GM18511 (cell line): Measurements from ENCODE around the gene MFAP3.
"Not testable (repeated sequence)": the region's sequence is repeated elsewhere in the genome, so short reads cannot be mapped to it uniquely, and the experiment has no call there.

Experiments
- ATAC-seq: cut with Tn5 transposase; IDR thresholded peaks from one replicate; pipeline ENCODE4 v1.9.1; 2021; ENCODE audit warnings: mild to moderate bottlenecking, moderate library complexity; ENCODE audit not compliant: unreplicated experiment

MFAP3 gene

DNA sequence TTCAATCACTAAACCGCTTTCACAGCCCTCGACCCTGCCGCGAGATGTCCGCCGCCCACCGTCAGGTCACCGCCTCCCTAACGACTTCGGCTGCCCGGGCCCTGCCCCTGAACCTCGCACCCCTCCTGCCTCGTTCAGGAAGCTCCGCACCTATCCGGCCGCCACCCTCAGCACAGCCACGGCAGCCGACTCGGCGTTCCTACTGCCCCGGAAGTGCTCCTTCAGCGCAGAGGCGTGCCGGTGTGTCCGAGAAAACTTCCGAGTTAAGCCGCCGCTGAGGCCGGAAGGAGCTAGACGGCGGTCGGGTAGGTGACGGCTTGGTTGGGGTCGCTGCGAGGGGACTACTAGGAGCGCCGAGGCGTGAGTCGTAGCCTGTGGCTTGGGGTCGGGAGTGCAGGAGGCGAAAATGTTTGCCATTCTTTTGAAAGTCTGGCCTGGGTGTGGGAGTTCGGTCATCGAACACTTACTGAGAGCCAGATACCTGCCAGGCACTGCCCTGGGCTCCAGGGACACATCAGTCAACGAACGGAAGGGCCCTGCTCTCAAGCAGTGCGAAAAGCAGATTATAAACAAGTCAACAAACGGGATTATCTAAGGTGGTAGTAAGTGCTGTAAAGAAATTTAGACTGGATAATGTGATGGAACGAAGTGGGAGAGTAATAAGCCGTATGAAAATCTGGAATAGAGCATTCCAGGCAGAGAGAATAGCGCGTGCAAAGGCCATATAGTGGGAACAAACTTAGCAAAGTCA is at the start of gene MFAP3, which contains the start of gene FAM114A2:
Gene MFAP3 (plus strand): TSS at position 261 of the 751 bp plus-strand sequence. CDS start 10,756 bp downstream, outside the sequence.
Gene FAM114A2 (minus strand): TSS at position 204 of the 751 bp plus-strand sequence. CDS start 3,957 bp downstream, outside the sequence.
- peak; percentile 98 for ATAC-seq

DNA sequence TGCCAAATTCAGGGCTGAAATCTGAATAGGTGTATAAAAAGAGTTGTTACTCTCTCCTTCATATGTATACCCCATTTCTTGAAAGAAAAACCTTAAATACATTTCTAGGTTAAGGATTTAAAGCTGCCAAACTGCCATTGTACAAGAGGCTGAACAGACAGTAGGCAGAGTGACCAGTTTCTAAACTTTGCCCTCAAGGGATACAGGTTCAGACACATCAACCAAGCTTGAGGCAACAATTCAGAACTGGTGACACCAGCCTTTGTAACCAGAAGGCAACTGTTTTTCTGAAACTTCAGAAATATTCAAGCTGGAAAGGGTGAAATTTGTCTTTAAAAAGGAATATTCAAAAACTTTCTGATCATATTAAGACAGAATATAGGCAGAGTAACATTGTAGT is 47.6 kb upstream of the MFAP3 start:
- no peak for ATAC-seq

DNA sequence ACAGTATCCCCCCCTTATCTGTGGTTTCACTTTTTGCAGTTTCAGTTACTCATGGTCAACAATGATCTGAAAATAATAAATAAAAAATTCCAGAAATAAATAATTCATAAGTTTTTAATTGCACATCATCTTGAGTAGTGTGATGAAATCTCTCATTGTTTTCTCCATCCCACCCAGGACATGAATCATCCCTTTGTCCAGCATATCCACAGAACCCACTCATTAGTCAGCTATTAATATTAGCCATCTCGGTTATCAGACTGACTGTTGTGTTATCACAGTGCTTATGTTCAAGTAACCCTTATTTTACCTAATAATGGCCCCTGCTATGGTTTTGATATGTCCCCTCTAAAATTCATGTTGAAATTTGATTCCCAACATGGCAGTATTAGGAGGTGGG is 40.8 kb upstream of the MFAP3 start:
- ATAC-seq: no peak

DNA sequence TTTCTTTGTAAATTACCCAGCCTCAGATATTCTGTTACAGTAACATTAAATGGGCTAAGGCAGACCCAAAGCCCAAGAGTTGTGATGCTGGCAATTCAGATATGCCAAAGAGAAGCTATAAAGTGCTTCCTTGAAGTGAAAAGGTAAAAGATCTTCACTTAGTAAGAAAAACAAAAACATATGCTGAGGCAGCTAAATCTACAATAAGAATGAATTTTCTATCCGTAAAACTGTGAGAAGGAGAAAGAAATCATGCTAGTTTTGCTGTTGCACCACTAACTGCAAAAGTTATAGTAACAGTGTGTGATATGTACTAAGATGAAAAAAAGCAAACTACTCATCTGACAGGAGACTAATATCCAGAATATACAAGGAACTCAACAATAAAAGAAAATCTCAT is 40.0 kb upstream of the MFAP3 start:
- ATAC-seq: no peak

DNA sequence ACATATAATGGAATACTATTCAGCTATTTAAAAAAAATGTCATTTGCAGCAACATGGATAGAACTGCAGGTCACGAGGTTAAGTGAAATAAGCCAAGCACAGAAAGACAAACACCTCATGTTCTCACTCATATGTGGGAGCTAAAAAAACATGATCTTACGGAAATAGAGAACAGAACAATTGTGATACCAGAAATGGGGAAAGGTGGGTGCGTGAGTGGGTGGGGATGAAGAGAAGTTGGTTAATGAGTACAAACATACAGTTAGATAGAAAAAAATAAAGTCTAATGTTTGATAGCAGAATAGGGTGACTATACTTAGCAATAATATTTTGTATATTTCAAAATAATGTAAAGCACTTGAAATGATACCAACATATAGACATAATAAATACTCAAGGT is 38.8 kb upstream of the MFAP3 start:
- no peak for ATAC-seq

DNA sequence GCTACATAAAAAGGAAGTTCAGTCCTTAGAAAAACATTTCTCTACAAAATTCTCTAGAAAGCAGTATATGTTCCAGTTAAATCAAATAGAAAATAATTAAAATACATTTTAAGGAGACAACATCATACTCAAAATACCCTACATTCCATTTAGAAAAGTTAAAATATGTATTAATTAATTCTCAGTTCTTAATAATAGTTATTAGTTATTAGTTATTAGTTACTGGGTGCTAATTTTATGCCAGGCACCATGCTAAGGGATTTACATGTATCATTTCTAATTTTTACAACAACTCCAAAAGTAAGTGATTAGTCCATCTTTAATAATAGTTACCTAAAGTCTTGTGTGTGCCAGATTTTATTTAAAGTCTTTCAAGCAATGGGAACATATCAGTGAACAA is 38.1 kb upstream of the MFAP3 start:
- no peak for ATAC-seq

DNA sequence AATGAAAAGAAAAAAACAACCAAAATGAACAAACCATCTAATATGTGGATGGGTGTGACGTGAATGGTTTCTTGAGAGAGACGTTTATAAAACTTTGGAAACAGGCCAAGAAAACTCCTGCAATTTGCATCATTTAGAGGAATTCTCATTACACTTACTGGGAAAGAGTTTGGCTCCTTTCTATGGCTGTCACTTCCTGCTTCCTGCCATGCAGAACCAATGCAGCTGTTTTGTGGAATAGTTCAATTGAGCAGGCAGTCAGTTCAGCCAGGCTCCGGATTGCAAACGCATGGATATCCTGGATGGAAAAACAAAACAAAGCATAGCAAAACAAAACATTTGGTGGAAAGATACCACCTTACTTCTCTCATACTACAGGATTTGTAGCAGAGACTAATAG is 36.7 kb upstream of the MFAP3 start:
- ATAC-seq: no peak

DNA sequence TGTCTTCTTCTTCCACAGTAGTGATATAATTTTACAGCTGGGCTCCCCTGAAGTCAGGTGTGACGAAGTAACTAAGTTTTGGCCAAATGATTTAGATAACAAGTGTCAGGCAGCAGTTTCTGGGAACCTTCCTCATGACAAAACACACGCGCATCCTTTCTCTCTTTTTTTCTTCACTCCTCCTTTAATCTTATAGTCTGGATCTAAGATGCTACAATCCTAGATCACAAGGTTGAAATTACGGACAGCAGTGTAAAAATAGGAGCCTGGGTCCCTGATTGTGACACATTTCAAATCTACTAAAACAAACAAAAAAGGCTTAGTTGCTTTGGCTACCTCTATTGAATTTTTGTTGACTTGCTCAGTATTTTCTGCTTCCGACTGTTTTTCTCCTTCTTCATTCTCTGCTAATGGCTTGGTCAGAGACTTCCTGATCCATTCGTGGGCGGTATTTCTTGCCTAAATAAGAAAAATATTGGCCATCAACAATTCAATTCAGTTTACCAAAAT is 36.2 kb upstream of the MFAP3 start:
- ATAC-seq: no peak

DNA sequence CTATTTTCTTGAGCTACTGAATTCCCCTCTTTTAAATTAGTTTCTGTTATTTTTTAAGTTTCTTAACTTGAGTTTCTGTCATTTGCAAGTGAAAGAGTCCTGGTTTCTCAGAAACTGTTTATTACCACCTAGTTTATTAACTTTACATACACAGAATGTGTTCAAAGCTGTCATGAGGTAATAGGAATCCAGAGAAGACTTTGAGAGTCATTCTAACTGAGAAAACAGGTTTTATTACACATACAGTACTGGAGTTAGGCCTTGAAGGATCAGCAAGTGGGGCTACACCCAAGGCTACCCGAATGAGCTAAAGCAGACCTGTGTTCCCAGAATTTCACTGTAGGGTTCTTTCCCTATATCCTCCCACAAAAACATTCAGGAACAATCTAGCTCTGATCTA is 33.1 kb upstream of the MFAP3 start:
- no peak for ATAC-seq

DNA sequence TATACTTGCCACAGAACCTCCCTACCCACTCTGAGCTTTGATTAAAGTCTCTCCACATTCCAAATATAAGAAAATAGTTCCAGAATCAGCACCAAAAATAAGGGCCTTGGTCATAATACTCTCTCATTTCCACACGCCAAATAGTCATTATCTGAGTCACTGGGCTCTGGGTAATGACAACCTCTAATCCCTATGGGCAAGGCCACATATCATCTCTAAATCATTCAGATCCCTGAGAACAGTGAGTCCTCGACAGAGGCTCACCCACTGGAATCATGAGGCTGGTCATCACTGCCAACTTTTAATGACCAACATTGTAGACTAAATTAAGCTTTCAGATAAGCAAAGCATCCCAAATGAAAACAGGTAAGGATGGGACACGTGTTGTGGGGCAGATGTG is 28.1 kb upstream of the MFAP3 start:
- ATAC-seq: no peak

DNA sequence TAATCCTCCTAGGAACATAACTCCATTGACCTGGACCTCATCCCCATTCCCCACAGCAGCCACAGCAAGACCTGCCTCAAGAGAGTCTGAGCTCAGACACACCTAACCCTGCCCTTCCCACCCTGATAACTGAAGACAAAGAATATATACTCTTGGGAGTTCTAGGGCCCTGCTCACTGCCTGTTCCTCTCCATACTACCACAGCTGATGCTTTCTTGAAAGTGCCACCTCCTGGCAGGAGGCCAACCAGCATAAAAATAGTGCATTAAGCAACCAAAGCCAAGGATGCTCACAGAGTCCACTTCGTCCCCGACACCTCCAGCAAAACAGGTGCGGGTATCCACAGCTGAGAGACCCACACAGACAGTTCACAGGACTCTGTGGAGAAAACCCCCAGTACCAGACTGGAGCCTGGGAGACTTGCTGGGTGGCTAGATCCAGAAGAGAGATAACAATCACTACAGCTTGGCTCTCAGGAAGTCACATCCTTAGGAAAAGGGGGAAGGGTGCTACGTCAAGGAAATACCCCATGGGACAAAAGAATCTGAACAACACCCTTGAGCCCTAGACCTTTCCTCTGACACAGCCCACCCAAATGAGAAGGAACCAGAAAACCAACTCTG is 23.6 kb upstream of the MFAP3 start:
- no peak for ATAC-seq

DNA sequence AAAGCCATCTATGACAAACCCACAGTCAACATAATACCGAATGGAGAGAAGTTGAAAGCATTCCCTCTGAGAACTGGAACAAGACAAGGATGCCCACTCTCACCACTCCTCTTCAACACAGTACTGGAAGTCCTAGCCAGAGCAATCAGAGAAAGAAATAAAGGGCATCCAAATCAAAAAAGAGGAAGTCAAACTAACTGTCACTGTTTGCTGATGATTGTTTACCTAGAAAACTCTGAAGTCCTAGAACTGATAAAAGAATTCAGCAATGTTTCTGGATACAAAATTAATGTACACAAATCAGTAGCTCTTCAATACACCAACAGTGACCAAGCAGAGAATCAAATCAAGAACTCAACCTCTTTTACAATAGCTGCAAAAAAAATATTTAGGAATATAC is 19.8 kb upstream of the MFAP3 start:
- not testable (repeated sequence) for ATAC-seq

DNA sequence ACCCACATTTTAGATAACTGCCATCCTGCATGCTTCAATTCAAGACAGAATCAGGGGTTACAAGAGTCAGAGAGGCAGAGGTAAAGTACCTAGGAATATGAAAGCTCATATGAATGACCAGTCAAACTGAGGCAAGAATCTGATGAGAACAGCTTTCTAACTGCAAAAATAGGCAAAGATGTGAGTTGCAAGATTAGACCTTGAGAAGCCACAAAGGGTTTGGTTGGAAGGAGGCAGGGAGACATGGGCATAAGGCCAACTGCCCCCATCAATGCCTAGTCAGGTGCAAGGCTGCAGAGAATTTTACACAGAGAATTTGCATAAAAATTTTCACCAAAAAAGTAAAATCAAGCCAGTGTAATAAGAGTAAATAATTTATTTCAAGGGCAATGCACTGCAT is 12.8 kb upstream of the MFAP3 start:
- no peak for ATAC-seq

DNA sequence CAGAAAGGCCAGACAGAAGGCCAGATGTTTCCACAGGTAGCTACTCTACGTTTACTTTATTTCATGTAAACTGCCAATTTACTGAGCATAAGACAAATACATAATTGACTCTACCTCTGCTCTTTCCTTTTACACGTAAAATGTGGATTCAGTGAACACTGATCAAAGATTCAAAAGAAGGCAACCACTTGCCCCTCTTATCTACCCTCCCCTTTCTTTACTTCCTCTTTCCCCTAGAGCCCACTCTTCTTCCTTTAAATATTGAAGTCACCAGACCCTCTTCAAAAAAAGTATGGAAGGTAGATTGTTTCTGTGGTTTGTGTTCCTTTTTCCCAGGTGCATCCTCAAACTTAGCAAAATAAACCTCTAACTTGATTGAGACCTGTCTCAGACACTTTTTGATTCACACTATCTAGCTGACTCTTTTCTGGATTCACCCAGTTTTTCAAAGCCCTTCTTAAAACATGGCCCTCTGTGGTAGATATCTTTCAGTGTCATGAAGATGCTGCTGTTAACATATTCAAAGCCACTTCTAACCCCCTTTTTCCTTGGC is 6.8 kb upstream of the MFAP3 start:
- no peak for ATAC-seq

DNA sequence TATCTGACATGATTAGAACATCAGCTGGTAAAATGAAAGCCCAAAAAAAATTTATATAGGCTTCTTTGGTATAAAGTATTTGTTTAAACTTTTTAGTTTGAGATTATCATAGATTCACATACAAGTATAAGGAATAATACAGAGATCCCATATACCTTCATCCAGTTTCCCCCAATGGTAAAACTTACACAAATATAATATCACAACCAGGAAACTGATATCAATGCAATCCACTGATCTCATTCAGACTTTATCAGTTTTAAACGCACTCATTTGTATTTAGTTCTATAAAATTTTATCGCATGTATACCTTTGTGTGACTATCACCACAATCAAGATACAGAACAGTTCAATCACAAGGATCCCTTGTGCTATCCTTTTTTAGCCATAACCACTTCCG is 3.8 kb upstream of the MFAP3 start:
- ATAC-seq: no peak

DNA sequence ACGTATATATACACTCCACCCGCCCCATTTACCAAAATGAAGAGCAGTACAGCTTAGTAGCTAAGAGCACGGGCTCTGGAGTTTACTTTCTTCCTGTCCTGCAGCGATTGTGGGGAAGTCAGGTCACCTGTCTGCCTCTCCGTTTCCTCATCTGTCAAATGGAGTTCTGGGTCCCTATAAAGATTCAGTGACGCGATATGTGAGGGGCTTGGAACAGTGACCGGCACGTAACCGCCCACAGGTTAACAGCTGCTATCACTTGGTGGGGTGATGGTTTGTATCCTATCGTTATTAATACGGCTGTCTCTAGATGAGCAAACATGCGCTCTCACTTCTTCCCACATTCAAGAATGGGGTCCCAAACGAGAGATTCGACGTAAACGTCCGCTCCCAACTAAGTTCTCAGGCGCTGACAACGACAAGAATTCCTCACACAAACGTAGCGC is 483 bp upstream of the MFAP3 start:
- ATAC-seq: peak; percentile 61

DNA sequence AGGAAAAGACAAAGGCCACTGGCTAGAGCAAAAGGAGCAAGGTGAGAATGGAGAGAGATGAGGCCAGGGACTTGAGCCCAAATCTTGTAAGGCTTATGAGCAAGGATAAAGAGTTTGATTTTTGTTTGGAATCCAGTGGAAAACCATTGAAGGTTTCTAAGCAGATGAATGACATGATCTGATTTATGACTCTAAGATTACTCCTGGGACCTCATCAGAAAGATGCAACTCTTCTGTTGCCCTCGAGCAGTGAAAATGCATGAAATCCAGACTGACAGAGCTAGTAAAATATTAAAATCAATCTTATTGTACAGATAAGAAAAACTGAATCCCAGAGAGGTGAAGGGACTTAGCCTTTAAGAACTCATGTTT is 677 bp downstream of the MFAP3 start:
- no peak for ATAC-seq

DNA sequence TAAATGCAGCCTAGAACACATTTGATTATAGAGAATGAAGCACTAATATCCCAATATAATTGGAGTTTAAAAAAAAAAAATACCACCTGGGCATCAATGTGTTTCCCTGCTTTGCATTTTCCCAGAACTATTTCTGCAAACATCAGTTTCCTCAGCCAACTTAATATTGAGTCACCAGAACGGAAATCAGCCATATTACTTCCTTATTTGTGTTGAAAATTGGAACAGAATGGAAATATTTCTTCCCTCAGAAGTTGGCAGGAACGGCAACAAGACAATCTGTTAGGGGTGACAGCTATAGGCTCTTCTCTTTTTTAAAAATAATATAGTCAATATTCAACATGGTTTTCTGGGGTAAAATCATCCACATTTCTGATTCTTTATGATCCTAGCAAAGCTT is 4.0 kb downstream of the MFAP3 start:
- ATAC-seq: no peak

DNA sequence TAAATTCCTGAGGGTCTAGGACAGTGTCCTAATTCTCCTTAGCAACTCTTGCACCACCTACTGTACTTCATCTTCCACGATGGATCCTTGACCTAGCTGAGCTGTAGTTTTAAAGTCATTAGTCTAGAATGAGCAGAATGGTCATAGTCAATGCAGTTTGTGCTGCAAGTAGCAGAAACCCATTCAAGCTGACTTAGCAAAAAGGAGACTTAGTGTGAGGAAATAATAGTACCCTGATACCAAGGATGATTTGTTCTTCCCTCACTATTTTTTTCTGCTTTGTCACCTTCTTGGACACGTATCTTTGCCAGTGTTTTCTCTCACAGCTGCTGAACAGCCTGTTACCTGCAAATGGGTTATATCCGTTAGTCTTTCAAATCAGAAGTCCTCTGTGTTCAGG is 5.3 kb downstream of the MFAP3 start:
- no peak for ATAC-seq

DNA sequence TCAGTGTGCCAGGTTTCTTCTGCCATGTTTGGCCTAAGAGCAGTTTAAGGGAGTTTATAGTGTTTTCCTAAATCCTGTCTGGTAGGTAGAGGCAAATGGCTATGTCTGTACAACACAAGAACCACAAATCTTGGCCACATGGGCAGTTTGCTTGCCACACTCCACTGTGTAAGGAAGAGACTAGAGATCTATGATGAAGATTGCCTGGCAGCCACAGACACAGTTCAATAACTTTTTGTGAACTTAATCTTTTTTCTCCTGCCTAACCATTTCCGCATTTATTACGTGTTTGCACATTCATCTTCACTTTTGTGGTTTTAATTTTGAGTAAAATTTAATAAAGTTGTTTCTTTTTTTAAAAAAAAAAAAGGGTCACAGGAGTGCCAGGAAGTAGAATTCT is 5.8 kb downstream of the MFAP3 start:
- no peak for ATAC-seq

DNA sequence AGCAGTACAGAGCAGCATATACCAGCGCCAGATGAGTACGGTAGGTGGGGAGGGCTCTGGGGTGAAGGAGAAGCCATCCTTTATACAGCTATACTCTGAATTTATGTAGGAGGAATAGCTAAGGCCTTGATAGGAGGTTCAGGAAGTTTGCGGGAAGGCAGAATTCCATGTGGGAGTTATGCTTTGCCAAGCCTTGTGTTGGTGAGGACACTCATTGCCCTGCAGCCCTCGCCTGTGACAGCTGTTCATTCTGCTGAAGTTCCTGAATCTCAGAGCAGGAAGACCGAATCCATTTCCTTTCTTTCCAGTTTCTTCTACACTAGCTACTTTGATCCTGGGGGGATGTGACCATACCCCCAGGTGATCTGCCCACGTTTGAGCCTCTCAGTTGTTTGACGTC is 7.7 kb downstream of the MFAP3 start:
- ATAC-seq: no peak

DNA sequence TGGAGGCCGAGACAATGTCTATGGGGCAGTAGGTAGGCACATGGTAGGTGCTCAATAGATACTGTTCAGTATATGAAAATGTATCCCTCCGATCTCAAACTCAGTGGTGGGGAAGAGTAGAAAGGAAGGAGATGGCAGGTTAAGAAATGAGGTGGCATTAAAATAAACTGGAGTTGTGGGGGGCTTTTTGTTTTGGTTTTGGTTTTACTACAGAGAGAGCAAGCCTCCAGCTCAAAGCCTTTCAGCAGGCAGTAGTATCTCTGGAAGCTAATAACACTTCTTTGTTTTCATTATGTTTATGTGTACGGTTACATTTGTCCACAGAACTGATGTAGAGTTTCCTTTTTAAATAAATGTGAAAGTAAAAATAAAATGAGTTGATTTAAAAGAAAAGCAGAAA is 8.6 kb downstream of the MFAP3 start:
- peak; percentile 51 for ATAC-seq
